Tibial nerve (tissue), 4 donors: ENCODE results near the gene ZP2. TPM values are rescaled to one million over a fixed set of nuclear protein-coding genes. Genes with fewer than 3 reads are reported as not detected.
A peak's percentile ranks its signal among the peaks of the same experiment; 100 is the strongest.

Experiments
- DNase-seq, 2 donors: peaks; one replicate each; pipeline ENCODE4 v3.0.0-alpha.2; 2019; ENCODE audit warnings: low spot score in 2 of 2
- H3K27ac ChIP-seq, 4 donors: fragments of 200-600 bp; sonication (generic) in 3 of 4; one replicate each; pipeline ENCODE4 v1.5.1; 2017 to 2019; ENCODE audit warnings: mild to moderate bottlenecking in 1 of 4
- H3K27me3 ChIP-seq, 2 donors: fragments of 200-600 bp; sonication (generic) in 1 of 2; one replicate each; pipeline versions ENCODE4 v1.5.1 to v1.6.0; 2017 to 2019
- H3K36me3 ChIP-seq, 3 donors: fragments of 200-600 bp; sonication (generic); one replicate each; pipeline ENCODE4 v1.5.1; 2018 to 2019
- H3K4me1 ChIP-seq, 4 donors: fragments of 200-600 bp; sonication (generic) in 3 of 4; one replicate each; pipeline ENCODE4 v1.5.1; 2017 to 2019
- H3K4me3 ChIP-seq, 4 donors: fragments of 200-600 bp; sonication (generic) in 3 of 4; one replicate each; pipeline ENCODE4 v1.5.1; 2017 to 2019; ENCODE audit warnings: mild to moderate bottlenecking in 1 of 4, moderate library complexity in 1 of 4
- H3K9me3 ChIP-seq, 4 donors: fragments of 200-600 bp; sonication (generic) in 3 of 4; one replicate each; pipeline ENCODE4 v1.5.1; 2017 to 2019
- CTCF ChIP-seq, 5 experiments: fragments of 200-600 bp in 3 of 5; fragments of 450-650 bp in 2 of 5; sonication (generic) in 3 of 5; IDR thresholded peaks; one replicate each; pipeline ENCODE4 v1.5.1; 2016 to 2019; ENCODE audit warnings: antibody characterized with exemption in 5 of 5, mild to moderate bottlenecking in 3 of 5, moderate library complexity in 2 of 5
- EP300 ChIP-seq, 2 donors: sonication (generic); formaldehyde crosslinking; IDR thresholded peaks; one replicate each; pipeline ENCODE4 v1.6.1; 2017; ENCODE audit warnings: antibody characterized with exemption in 2 of 2, mild to moderate bottlenecking in 1 of 2
- POLR2A ChIP-seq, 2 donors: fragments of 450-650 bp; IDR thresholded peaks; one replicate each; pipeline ENCODE4 v1.6.1; 2017; ENCODE audit warnings: antibody characterized with exemption in 2 of 2, mild to moderate bottlenecking in 2 of 2, moderate library complexity in 2 of 2
- WGBS, 2 donors: methylation state at CpG; one replicate each; pipeline ENCODE4 v1.1.5; 2018; 5-methylcytosine and 5-hydroxymethylcytosine counted together
- total RNA-seq, 4 donors: library from RNA; depleted of rRNA; stranded (reverse); fragments of >200 nt; gene quantifications; one replicate each; pipeline ENCODE4 v1.1.0, GENCODE V29; 2016

ZP2 gene
- total RNA-seq, 4 donors from 2014 or later = not detected

- H3K4me1 ChIP-seq = peaks cover 0 to 51% (median 14%) of the 10 kb centered on the region in 4 donors
- 47% methylated on average over 7 of the region's 7 CpGs for WGBS, 2 donors
- H3K36me3 ChIP-seq = peaks cover 0 to 45% (median 0%) of the 10 kb centered on the region in 3 donors
- no peak for TF ChIP-seq CTCF (IDR thresholded peaks at IDR 0.05)
- TF ChIP-seq EP300 (IDR thresholded peaks at IDR 0.05) = no peak
- TF ChIP-seq POLR2A (IDR thresholded peaks at IDR 0.05) = no peak
- DNase-seq = no peak
- H3K27ac ChIP-seq = no peak overlapping the region
- H3K27me3 ChIP-seq = no peaks in the 10 kb centered on the region
- no peaks in the 10 kb centered on the region for H3K9me3 ChIP-seq
- no peak overlapping the region for H3K4me3 ChIP-seq
These were observed 48.7 kb downstream of the ZP2 start for GRCh38 chr16:21162661-21163151.

DNA sequence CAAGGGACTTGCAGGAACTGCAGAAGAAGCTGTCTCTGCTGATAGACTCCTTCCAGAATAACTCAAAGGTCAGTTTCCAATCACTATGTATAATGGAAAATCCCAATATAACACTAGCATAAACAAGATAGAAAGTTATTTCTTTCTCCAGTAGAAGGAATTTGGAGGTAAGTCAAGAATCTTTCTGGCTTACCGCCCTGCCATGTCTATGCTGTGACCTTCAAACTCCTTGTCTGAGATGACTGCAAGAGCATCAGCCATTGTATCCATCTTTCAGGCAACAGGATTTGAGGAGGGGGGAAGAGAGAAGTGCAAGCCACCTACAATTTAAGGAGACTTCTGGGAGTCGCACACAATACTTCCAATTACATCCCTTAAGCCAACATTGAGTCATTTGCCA lies 50.2 kb downstream of the ZP2 start:
- peaks cover 0 to 60% (median 15%) of the 10 kb centered on the region in 4 donors for H3K4me1 ChIP-seq
- no peak overlapping the region for H3K27ac ChIP-seq
- no peaks in the 10 kb centered on the region for H3K9me3 ChIP-seq
- WGBS, 2 donors = 62 to 66% methylated on average over 2 of the region's 2 CpGs
- no peaks in the 10 kb centered on the region for H3K27me3 ChIP-seq
- H3K4me3 ChIP-seq = no peak overlapping the region
- no peak for DNase-seq
- peaks cover 0 to 36% (median 0%) of the 10 kb centered on the region in 3 donors for H3K36me3 ChIP-seq
- TF ChIP-seq CTCF (IDR thresholded peaks at IDR 0.05) (no peak), POLR2A (IDR thresholded peaks at IDR 0.05) (no peak), EP300 (IDR thresholded peaks at IDR 0.05) (no peak)

DNA sequence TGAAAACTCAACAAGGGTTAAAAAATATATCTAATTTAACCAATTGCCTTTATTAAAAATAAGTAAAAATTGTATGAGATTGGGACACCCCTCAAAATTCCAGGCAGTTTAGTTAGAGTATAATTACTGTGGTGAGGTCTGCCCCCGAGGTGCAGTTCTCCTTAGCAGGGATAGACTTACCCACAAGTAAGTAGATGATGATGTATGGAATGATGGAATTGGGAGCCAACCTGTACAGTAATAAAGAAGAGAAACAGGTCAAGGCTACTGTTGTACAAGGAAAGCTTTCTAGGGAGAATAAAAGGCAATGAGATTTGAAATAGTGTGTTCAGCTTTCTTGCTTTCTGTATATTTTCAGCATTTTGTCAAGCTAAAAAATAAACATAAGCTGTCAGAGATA lies 51.1 kb downstream of the ZP2 start:
- TF ChIP-seq CTCF (IDR thresholded peaks at IDR 0.05) (no peak), POLR2A (IDR thresholded peaks at IDR 0.05) (no peak)
- Histone ChIP-seq H3K4me1 (peaks cover 0 to 60% (median 15%) of the 10 kb centered on the region in 4 donors), H3K27me3 (no peaks in the 10 kb centered on the region), H3K9me3 (no peaks in the 10 kb centered on the region), H3K36me3 (peaks cover 0 to 26% (median 0%) of the 10 kb centered on the region in 3 donors), H3K4me3 (no peak overlapping the region), H3K27ac (peak overlapping the region in 1 of 4 donors; percentile 84)
- DNase-seq = no peak
- WGBS, 2 donors = 80 to 81% methylated on average over 1 of the region's 1 CpG

DNA sequence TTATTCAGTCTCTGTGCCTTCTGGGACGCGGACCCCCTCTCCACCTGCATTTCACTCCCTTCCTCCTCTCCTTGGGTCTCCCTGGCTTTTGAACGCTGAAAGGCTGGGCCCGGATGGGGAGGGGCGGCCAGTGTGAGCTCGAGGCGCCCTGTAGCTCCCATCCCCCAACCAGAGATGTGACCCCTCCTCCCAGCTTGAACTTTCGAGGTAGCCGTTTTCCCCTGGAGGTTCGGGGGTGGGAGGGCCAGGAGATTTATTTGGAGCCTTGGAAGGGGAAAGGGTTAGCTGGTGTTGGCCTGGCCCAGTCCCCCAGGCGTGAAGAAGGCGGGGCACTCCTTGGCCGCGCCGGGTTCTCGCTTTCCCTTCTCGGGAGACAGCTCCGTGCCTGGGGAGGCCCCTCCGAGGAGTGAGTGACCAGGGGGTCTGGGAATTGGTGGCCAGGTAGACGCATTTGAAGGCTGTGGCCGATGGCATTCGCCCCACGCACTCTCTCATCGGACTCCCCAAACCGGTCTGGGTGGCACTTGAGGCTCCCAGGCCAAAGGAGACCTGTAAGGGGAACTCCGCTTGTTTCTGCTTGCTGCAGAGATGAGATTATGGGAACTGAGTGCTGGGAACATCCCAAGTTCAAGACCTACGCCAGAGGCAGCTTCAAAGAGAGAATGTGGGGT lies 52.0 kb downstream of the ZP2 start:
- peak in 1 of 2 donors; percentile 10 for DNase-seq
- no peaks in the 10 kb centered on the region for H3K27me3 ChIP-seq
- H3K9me3 ChIP-seq = no peaks in the 10 kb centered on the region
- TF ChIP-seq CTCF (IDR thresholded peaks at IDR 0.05) (no peak), EP300 (IDR thresholded peaks at IDR 0.05) (no peak), POLR2A (IDR thresholded peaks at IDR 0.05) (no peak)
- peaks cover 0 to 18% (median 0%) of the 10 kb centered on the region in 3 donors for H3K36me3 ChIP-seq
- peaks cover 0 to 60% (median 15%) of the 10 kb centered on the region in 4 donors for H3K4me1 ChIP-seq
- WGBS, 2 donors = 9 to 12% methylated on average over 26 to 27 of the region's 27 CpGs
- peak overlapping the region; percentile 60 to 84 (median 78) for H3K27ac ChIP-seq
- peak overlapping the region; percentile 61 to 81 (median 65) for H3K4me3 ChIP-seq
